Hindlimb muscle (tissue), 1 donor: ENCODE measurements around the gene GPT2. TPM values are rescaled to one million over a fixed set of nuclear protein-coding genes. Genes with fewer than 3 reads are reported as not detected.
"Not testable (repeated sequence)": the region's sequence is repeated elsewhere in the genome, so short reads cannot be mapped to it uniquely, and the experiment has no call there.

ENCODE experiments used
- DNase-seq: peaks from one replicate; pipeline ENCODE4 v3.0.0-alpha.2; 2013
- polyA plus RNA-seq: library from polyadenylated mRNA; unstranded; fragments of 120-200 nt; gene quantifications from one replicate; pipeline ENCODE4 v1.2.1, GENCODE V29; 2013; ENCODE audit not compliant: insufficient read length

Gene GPT2
- polyA plus RNA-seq, 1 donor, result 37.1 TPM

- no peak for DNase-seq
These were observed 17.9 kb upstream of the GPT2 start for GRCh38 chr16:46866286-46866685.

- DNase-seq, result not testable (repeated sequence)
These were observed 16.7 kb upstream of the GPT2 start for GRCh38 chr16:46867486-46867885.

GRCh38 chr16:46868891-46869290, 15.3 kb upstream of the GPT2 start:
- DNase-seq, result not testable (repeated sequence)

DNA sequence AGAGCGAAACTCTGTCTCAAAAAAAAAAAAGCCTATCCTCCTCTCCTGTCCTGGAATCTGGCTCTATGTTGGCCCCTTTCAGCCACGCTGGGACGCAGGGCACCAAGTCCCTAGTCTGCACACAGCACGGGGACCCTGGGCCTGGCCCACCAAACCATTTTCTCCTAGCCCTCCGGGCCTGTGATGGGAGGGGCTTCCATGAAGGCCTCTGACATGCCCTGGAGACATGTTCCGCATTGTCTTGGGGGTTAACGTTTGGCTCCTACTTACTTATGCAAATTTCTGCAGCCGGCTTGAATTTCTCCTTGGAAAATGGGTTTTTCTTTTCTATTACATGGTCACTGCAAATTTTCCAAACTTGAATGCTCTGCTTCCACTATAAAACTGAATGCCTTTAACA, 12.6 kb upstream of the GPT2 start:
- DNase-seq, result no peak

DNA sequence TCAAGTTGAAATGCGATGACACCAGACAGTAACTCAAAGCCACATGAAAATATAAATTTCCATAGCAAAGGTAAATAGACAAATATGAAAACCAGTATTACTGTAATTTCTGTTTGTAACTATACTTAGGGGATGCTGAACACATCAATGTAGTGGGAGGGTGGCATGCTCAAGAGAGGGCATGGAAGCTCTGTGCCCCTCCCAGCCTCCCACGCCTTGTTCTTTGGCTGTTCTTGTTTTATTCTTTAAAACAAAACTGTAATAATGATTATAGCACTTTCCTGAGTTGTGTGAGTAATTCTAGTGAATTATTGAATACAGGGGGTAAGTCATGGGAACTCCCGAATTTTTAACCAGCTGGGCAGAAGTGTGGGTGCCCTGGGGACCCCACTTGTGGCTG, 11.0 kb upstream of the GPT2 start:
- no peak for DNase-seq

GRCh38 chr16:46875243-46875642, 8.9 kb upstream of the GPT2 start:
- DNase-seq, result no peak

DNA sequence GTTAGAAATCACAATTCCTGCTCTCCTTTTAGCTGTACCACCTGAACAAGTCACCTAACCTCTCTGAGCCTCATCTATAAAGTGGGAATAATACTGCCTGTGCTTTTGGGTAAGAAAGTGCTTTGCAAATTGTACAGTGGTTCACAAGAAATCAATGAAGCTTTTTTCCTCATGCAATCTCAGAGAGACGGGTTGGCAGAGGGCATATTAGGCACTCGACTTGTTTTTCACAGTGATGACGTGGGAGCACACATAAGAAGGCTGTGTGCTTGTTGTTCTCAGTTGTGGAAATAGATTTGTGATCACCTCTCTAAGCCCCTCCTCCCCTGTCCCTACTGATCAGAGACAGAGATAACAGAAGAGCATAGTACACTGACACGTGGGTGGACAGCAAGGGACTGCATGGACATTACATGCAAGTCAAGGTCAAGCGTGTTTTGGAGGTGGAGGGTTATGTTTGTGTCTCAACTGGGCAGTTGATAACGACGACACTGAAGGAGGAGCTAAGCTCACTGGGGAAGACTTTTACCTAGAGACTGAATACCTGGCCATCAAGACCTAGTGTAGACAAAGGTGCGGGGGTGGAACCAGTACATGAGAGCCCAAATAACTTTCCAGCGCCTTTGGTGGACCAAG, 1.7 kb upstream of the GPT2 start:
- DNase-seq, result no peak

DNA sequence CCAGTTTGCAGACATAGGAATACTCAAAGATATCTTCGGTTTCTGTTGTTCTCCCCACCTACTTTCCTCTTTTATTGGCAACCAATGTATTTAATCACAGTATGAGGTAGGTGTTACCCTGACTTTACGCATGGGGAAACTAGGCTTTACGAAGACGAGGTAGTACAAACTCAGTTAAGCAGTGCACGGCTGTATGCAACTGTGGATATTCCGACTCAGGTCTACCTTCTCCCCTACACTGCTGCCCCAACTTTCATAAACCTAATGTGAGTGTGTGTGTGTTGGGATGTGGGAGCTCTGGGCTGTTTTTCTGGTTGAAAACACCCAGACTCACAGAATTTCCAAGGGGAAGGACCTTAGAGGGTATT, 1.2 kb upstream of the GPT2 start:
- DNase-seq, result no peak

GRCh38 chr16:46883353-46883689, 841 bp upstream of the GPT2 start:
- DNase-seq, result no peak

GRCh38 chr16:46884513-46885293, 541 bp downstream of the GPT2 start:
- DNase-seq, result no peak

- DNase-seq, result no peak
These were observed 2.0 kb downstream of the GPT2 start for GRCh38 chr16:46885960-46886763.

DNA sequence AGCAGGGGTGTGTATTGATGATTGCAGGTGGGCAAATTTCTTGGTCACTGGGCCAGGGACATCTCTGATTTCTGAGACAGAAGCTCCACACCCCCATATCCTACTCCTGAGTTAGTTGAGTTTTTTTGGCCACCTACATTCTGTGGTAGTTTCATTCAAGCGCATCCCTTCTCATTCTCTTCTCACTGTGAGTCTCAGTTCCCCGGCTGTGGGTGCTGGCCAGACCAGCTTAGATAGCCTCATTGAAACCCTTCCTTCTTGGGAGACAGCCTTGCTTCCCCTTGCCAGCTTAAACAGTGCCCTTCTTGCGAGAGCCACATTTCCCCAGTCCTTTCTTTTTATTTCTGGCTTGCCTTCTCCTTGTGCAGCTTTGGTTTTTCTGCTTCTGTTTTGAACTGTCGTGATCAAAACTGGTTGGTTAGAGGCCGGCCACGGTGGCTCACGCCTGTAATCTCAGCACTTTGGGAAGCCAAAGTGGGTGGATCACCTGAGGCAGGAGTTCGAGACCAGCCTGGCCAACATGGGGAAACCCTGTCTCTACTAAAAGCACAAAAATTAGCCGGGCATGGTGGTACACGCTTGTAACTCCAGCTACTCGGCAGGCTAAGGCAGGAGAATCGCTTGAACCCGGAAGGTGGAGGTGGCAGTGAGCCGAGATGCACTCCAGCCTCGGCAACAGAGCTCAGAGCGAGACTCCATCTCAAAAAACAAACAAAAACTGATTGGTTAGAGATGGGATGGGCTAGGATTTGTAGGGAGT, 2.8 kb downstream of the GPT2 start:
- DNase-seq, result no peak

DNA sequence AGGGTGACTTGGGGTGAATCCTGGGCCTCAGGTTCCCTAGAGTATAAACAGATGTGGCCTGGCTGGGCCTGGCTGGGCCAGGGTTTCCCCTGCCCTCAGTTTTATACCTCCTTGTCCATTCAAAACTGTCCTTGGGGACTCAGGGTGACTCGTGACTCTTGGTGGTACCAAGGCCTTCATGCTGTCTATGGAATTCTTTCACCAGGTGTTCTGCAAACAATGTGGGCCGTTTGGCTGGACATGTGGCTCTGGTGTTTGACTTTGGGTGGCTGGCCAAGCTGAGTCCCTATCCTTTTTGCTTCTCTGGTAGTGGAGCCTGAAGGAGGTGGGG, 3.3 kb downstream of the GPT2 start:
- DNase-seq, result no peak

DNA sequence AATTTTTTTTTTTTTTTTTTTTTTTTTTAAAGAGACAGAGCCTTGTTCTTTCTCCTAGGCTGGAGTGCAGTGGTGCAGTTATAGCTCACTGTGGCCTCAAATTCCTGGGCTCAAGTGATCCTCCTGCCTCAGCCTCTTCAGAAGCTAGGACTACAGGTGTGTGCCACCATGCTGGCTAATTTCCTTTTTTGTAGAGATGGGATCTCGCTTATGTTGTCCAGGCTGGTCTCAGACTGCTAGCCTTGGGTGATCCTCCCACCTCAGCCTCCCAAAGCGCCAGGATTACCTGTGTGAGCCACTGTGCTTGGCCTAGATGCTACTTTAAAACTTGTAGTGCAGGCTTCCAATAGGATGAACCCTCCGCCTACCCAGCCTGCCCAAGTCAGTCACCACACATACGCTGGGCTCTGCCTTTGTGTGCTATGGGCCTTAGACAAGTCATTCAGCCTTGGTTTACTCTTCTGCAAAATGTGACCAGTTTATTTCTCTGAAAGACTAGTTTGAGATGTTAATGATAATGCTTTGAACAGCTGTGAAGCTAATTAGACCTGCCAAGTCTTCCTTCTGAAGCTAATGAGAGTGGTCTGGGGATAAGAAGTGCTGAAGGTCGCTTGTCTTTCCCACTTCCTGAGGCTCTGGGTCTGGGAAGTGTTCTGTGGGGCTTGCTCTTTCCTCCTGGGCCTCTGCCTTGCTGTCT, 5.2 kb downstream of the GPT2 start:
- DNase-seq, result no peak

DNA sequence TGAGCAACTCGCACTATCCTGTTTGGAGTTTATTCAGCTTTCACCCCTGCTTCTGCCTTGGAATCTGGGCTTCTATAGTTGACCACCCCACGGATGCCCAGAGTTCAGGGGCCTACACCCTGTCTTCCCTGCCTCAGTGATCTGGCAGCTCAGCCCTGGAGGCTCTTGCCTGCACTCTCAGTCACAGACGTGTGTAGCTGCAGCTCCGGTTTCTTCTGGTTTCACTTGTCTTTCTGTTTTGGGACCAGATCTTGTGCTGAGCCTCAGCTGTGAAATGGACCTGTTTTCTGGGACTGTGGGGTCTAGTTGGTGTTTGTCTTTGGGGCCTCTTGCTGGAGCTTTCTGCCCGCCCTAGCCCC, 5.8 kb downstream of the GPT2 start:
- DNase-seq, result no peak

- no peak for DNase-seq
These were observed 7.7 kb downstream of the GPT2 start for GRCh38 chr16:46891910-46892309.

DNA sequence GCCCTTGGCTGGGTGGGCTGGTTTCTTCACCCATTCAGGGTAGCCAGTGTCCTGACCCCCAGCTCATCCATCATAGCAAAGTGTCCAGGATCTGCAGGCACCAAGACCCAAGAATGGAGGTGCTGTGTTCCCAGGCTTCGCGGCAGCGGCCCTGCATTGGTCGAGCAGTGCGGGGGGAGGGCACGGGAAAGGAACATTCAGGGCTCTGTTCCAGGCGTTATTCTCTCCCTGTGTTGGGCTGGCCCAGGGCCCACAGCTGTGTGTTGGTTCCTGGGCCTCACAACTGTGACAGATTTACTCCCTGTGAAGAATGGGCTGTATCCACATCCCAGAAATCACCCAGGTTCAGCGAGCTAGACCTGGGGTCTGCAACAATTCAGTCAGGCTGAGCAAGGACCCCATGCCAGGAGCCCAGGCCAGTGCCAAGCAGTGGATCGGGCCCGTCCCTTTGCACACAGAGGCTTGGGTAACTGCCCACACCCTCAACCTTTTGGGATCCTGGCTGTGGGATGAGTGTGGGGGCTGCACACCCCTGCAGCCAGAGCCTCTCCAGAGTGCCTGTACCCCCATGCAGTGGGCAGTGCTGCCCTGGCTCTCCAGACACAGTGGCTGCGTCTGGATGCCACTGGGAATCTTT, 10.0 kb downstream of the GPT2 start:
- DNase-seq, result peak; percentile 68

- DNase-seq, result no peak
These were observed 11.5 kb downstream of the GPT2 start for GRCh38 chr16:46895399-46896313.

DNA sequence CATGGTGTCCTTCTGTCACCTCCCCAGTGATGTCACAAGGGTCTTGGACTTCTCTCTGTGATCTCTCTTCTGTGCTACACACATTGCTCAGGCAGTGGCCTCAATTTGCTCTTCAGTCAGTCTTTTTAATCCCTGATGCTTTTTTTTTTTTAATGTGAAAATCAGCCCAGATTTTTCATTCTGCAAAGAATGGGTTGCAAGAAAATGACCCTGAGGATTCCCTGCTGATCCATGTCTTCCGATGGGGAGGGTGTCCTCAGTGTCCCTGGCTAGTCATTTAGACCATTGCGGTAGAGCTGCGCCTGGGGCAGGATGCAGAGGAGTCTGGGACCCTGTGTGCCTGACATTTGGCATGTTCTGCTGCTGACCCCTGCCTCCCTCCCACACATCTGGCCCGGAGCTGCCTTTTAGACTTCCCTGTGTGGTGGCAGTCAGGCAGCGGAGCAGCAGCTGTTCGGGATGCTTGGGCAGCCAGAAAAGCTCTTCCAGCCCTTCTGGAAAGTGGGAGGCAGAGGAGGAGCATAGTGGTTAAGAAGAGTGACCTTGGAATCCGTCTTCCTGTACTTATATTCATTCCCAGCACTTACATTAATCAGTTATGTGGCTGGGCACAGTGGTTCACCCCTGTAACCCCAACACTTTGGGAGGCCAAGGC, 12.3 kb downstream of the GPT2 start:
- no peak for DNase-seq

- no peak for DNase-seq
These were observed 13.3 kb downstream of the GPT2 start for GRCh38 chr16:46897471-46897870.
